ENCODE measurements around the gene ARHGAP29. TPM values are rescaled to one million over a fixed set of nuclear protein-coding genes. Genes with fewer than 3 reads are reported as not detected.

ARHGAP29 gene
- total and polyA plus RNA-seq, 2 of the 8 experiments (the other 6 are each of a cell fraction or from before 2014, with no cell fraction given): 0.57 to 3.2 TPM

DNA sequence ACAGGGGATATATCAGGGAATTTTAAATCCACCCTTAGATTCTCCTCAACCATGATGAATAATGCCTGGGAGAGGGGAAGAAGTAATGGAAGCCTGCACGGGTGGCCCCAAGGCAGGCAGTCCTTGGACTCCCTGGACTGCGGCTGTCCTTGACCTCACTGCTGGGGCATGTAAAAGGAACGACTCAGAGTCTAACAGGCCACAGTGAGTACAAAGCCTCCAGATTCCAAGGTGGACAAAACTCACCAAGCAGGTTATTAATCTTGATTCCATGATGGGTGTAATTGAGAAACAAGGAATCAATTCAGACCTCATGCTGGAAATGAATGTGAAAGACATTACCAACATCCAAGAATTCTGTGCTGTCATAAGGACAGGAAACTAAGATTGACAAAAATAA, 13.0 kb upstream of the ARHGAP29 start (continued):
- TF ChIP-seq CHD7 (IDR thresholded peaks at IDR 0.05; ENCODE audit: insufficient replicate concordance, low read length) (no peak), TAF1 (IDR thresholded peaks at IDR 0.05; ENCODE audit: low read depth, low read length) (no peak), CEBPB (IDR thresholded peaks at IDR 0.05; ENCODE audit: low read depth, low read length) (no peak), GABPA (IDR thresholded peaks at IDR 0.05; ENCODE audit: borderline replicate concordance, insufficient read depth, low read length) (no peak), CREB1 (IDR thresholded peaks at IDR 0.05) (no peak), KDM5A (IDR thresholded peaks at IDR 0.05; ENCODE audit: low read length) (no peak), KDM4A (IDR thresholded peaks at IDR 0.05; ENCODE audit: low read depth, low read length, severe bottlenecking) (no peak), CTBP2 (IDR thresholded peaks at IDR 0.05; ENCODE audit: borderline replicate concordance, insufficient read depth, insufficient read length, low read length) (no peak), SP4 (IDR thresholded peaks at IDR 0.05; ENCODE audit: low read length) (no peak), ATF2 (IDR thresholded peaks at IDR 0.05; ENCODE audit: low read length) (no peak), SP2 (IDR thresholded peaks at IDR 0.05; ENCODE audit: low read length) (no peak)
